DMS114 treated with DMSO at 0.1 percent for 48 hours (cell line): Measurements from ENCODE around the gene EP300.
"Not testable (repeated sequence)": the region's sequence is repeated elsewhere in the genome, so short reads cannot be mapped to it uniquely, and the experiment has no call there.

Experiments
- DNase-seq: peaks from one replicate; lab custom pipeline; 2025; ENCODE audit not compliant: unreplicated experiment; lab: John Stamatoyannopoulos, UW

EP300 gene

GRCh38 chr22:41146573-41146972 lies 54.2 kb downstream of the EP300 start:
- no peak for DNase-seq

- no peak for DNase-seq
Observed at GRCh38 chr22:41147722-41148121, 55.3 kb downstream of the EP300 start.

- DNase-seq: no peak
Observed at GRCh38 chr22:41152902-41153301, 60.5 kb downstream of the EP300 start.

- DNase-seq: no peak
Observed at GRCh38 chr22:41157083-41157482, 64.7 kb downstream of the EP300 start.

GRCh38 chr22:41169157-41169556 lies 76.8 kb downstream of the EP300 start:
- DNase-seq: no peak

- no peak for DNase-seq
Observed at GRCh38 chr22:41171996-41172395, 79.6 kb downstream of the EP300 start.

- DNase-seq: no peak
Observed at GRCh38 chr22:41175546-41175945, 83.2 kb downstream of the EP300 start.

- no peak for DNase-seq
Observed at GRCh38 chr22:41177040-41177621, 84.7 kb downstream of the EP300 start.

- DNase-seq: no peak
Observed at GRCh38 chr22:41177622-41178424, 85.4 kb downstream of the EP300 start.

GRCh38 chr22:41178425-41178975 lies 86.1 kb downstream of the EP300 start:
- no peak for DNase-seq

- not testable (repeated sequence) for DNase-seq
Observed at GRCh38 chr22:41180362-41180761, 88.0 kb downstream of the EP300 start.

GRCh38 chr22:41180926-41181325 lies 88.5 kb downstream of the EP300 start:
- DNase-seq: no peak

GRCh38 chr22:41181349-41182241 lies 89.2 kb downstream of the EP300 start:
- no peak for DNase-seq

GRCh38 chr22:41184679-41185078 lies 92.3 kb downstream of the EP300 start:
- no peak for DNase-seq

- DNase-seq: no peak
Observed at GRCh38 chr22:41191467-41191866, 99.1 kb downstream of the EP300 start.

GRCh38 chr22:41193829-41194228 lies 101.4 kb downstream of the EP300 start:
- DNase-seq: no peak

GRCh38 chr22:41197038-41197972 lies 104.9 kb downstream of the EP300 start:
- DNase-seq: peak; percentile 60

- DNase-seq: peak; percentile 48
Observed at GRCh38 chr22:41198027-41198580, 105.7 kb downstream of the EP300 start.

- DNase-seq: no peak
Observed at GRCh38 chr22:41201141-41201540, 108.7 kb downstream of the EP300 start.

GRCh38 chr22:41203118-41203517 lies 110.7 kb downstream of the EP300 start:
- DNase-seq: no peak
